Activated naive CD4-positive, alpha-beta T cell treated with anti-CD3 and anti-CD28 coated beads for 36 hours (primary cell): ENCODE measurements around the gene PIGT. TPM values are rescaled to one million over a fixed set of nuclear protein-coding genes. Genes with fewer than 3 reads are reported as not detected.

ENCODE experiments used
- CTCF ChIA-PET: fragments of 350-600 bp; sonication (Branson Sonifier 250); formaldehyde crosslinking; loops from one replicate; lab custom pipeline; 2021; ENCODE audit warnings: antibody characterized with exemption; lab: Charles Lee
- DNase-seq: peaks from one replicate; pipeline ENCODE4 v3.0.0-alpha.2; 2020
- H3K27ac Mint-ChIP-seq: one replicate; pipeline ENCODE4 v1.8.0; 2021; ENCODE audit warnings: mild to moderate bottlenecking, mixed read lengths
- H3K27me3 Mint-ChIP-seq: one replicate; pipeline ENCODE4 v1.8.0; 2021; ENCODE audit warnings: low read depth, mixed read lengths
- H3K36me3 Mint-ChIP-seq: one replicate; pipeline ENCODE4 v1.8.0; 2021; ENCODE audit warnings: low read depth, mixed read lengths
- H3K4me1 Mint-ChIP-seq: one replicate; pipeline ENCODE4 v1.8.0; 2021; ENCODE audit warnings: low read depth, mixed read lengths
- H3K4me3 Mint-ChIP-seq: one replicate; pipeline ENCODE4 v1.8.0; 2021; ENCODE audit warnings: mild to moderate bottlenecking, moderate library complexity, mixed read lengths
- H3K9me3 Mint-ChIP-seq: one replicate; pipeline ENCODE4 v1.8.0; 2021; ENCODE audit warnings: mixed read lengths
- intact Hi-C: fragments of 100-400 bp; cut with micrococcal nuclease; formaldehyde crosslinking; loops from one replicate; pipeline ENCODE4 v1.15.1; 2023
- total RNA-seq, 2 experiments: library from RNA; stranded (reverse); gene quantifications; one replicate each; pipeline ENCODE4 v1.2.3, GENCODE V29; 2021

Gene PIGT
- total RNA-seq, 2 experiments from 2014 or later: 37.7 to 43.8 TPM

- CTCF ChIA-PET: interaction anchor here (0.6 to 6.2 kb wide), 12 partner anchors 10 to 318 kb away, joined by 3 to 64 read pairs (median 4); partner anchors contain the start of gene SYS1
These were observed 37.1 kb downstream of the PIGT start for GRCh38 chr20:45452772-45453691.

GRCh38 chr20:45456632-45457031 is 40.7 kb downstream of the PIGT start:
- intact Hi-C loops: loop anchor here (1.0 kb wide), 1 partner anchor 315 kb away; no protein-coding TSS in a partner anchor
- peak; percentile 74 for DNase-seq
- CTCF ChIA-PET: interaction anchor here (0.8 to 5.1 kb wide), 4 partner anchors 9 to 314 kb away, joined by 3 to 31 read pairs (median 7); no protein-coding TSS in a partner anchor
- Mint-ChIP-seq H3K4me3 (no peak overlapping the region), H3K9me3 (no peaks in the 10 kb centered on the region), H3K27me3 (no peaks in the 10 kb centered on the region), H3K36me3 (no peaks in the 10 kb centered on the region), H3K27ac (no peak overlapping the region), H3K4me1 (no peaks in the 10 kb centered on the region)

More at GRCh38 chr20:45452772-45453691, 37.1 kb downstream of the PIGT start:
- intact Hi-C loops: no loop called here
- peaks cover 2% of the 10 kb centered on the region for H3K36me3 Mint-ChIP-seq
- no peak overlapping the region for H3K27ac Mint-ChIP-seq
- H3K27me3 Mint-ChIP-seq: no peaks in the 10 kb centered on the region
- DNase-seq: no peak
- no peaks in the 10 kb centered on the region for H3K4me1 Mint-ChIP-seq
- no peak overlapping the region for H3K4me3 Mint-ChIP-seq
- no peaks in the 10 kb centered on the region for H3K9me3 Mint-ChIP-seq

GRCh38 chr20:45459606-45460005 is 43.7 kb downstream of the PIGT start:
- Mint-ChIP-seq H3K27me3 (no peaks in the 10 kb centered on the region), H3K4me3 (no peak overlapping the region), H3K27ac (no peak overlapping the region), H3K4me1 (no peaks in the 10 kb centered on the region), H3K36me3 (no peaks in the 10 kb centered on the region), H3K9me3 (no peaks in the 10 kb centered on the region)
- intact Hi-C loops: no loop called here
- CTCF ChIA-PET: interaction anchor here (0.6 to 1.8 kb wide), 6 partner anchors 14 to 312 kb away, joined by 3 to 6 read pairs (median 4); partner anchors contain the start of gene SYS1
- no peak for DNase-seq

DNA sequence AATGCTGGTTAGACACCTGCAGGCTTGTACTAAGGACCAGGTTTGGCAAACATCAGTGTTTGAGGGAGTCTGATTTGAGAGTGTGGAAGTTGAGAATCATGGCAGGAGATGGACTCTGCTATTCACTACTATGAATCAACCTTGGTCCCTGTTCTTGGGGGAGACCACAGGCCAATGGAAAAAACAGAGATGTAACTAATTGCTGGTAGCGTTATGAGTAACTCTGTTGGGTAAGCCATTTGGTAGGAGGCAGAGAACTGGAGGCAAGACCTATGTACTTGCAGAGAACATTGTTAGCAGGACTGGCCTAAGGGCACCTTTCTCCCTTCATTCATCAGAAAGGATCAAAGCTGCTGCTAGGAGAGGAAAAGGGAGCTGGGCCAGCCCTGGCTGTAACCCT is 45.3 kb downstream of the PIGT start:
- H3K4me3 Mint-ChIP-seq: no peak overlapping the region
- H3K36me3 Mint-ChIP-seq: no peaks in the 10 kb centered on the region
- no peaks in the 10 kb centered on the region for H3K9me3 Mint-ChIP-seq
- H3K27me3 Mint-ChIP-seq: no peaks in the 10 kb centered on the region
- intact Hi-C loops: no loop called here
- no peak overlapping the region for H3K27ac Mint-ChIP-seq
- no peak for DNase-seq
- CTCF ChIA-PET: no interaction called here
- H3K4me1 Mint-ChIP-seq: no peaks in the 10 kb centered on the region

- H3K4me1 Mint-ChIP-seq: no peaks in the 10 kb centered on the region
- no peaks in the 10 kb centered on the region for H3K9me3 Mint-ChIP-seq
- CTCF ChIA-PET: interaction anchor here (1.2 to 1.8 kb wide), 2 partner anchors 9 to 13 kb away, joined by 3 to 7 read pairs; no protein-coding TSS in a partner anchor
- no peak overlapping the region for H3K27ac Mint-ChIP-seq
- no peaks in the 10 kb centered on the region for H3K27me3 Mint-ChIP-seq
- intact Hi-C loops: no loop called here
- DNase-seq: no peak
- no peak overlapping the region for H3K4me3 Mint-ChIP-seq
- no peaks in the 10 kb centered on the region for H3K36me3 Mint-ChIP-seq
These were observed 47.0 kb downstream of the PIGT start for GRCh38 chr20:45462711-45463509.

GRCh38 chr20:45463709-45464108 is 47.8 kb downstream of the PIGT start:
- Mint-ChIP-seq H3K4me1 (no peaks in the 10 kb centered on the region), H3K36me3 (no peaks in the 10 kb centered on the region), H3K4me3 (no peak overlapping the region), H3K27me3 (peaks cover 5% of the 10 kb centered on the region), H3K27ac (no peak overlapping the region), H3K9me3 (no peaks in the 10 kb centered on the region)
- no peak for DNase-seq
- CTCF ChIA-PET: interaction anchor here (1.2 to 1.8 kb wide), 4 partner anchors 13 to 145 kb away, joined by 4 to 8 read pairs (median 6); no protein-coding TSS in a partner anchor
- intact Hi-C loops: no loop called here

DNA sequence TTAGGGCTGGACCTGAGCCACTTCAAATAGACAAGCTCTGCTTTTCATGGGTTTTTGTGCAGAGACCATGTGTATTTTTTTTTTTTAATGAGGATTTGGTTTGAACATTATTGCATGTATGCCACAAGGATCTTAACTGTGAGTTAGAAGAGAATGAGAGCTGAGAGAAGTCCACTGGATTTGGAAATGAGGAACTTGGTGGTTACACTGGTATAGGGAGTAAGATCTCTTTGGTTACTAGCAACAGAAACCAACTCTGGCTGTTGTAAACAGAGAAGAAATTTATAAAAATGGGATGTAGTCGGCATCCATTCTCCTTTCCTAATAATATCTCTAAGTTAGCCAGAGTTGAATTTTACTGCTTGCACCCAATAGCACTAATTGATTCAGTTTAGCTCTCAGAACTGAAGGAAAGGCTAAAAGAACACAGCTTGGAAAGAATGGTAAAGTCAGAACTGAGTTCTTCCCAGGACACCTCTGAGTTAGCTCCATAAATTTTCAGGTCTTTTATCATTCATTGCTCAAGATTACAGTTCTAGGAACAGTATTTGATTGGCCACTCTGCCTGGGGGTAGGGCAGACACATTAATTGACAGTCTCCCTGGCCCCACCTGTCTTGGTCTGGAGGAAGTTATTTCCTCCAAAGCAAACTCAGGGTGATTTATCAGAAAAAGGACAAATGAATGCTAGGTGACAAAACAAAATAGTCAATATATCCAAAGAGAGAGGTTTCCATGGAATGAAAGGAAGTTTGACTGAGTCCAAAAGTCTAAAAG is 49.7 kb downstream of the PIGT start:
- Mint-ChIP-seq H3K36me3 (no peaks in the 10 kb centered on the region), H3K27ac (no peak overlapping the region), H3K27me3 (peaks cover 21% of the 10 kb centered on the region), H3K4me1 (peaks cover 8% of the 10 kb centered on the region), H3K9me3 (no peaks in the 10 kb centered on the region), H3K4me3 (no peak overlapping the region)
- intact Hi-C loops: no loop called here
- DNase-seq: no peak
- CTCF ChIA-PET: interaction anchor here (0.6 to 1.8 kb wide), 7 partner anchors 10 to 305 kb away, joined by 3 to 8 read pairs (median 4); no protein-coding TSS in a partner anchor

DNA sequence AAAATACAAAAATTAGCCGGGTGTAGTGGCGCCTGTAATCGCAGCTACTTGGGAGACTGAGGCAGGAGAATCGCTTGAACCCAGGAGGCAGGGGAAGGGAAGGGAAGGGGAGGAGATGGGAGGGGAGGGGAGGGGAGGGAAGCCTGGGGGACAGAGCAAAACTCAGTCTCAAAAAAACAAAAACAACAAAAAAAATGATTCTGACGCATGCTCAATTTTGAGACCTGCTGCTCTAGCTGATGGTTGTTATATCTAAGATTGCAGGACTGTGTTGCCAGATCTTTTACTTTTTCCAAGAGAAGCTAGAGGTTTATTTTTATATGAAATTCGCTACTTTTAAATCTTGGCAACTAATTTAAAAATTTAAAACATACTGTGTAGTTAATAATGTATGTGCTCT is 51.2 kb downstream of the PIGT start:
- no peak for DNase-seq
- Mint-ChIP-seq H3K4me1 (peaks cover 8% of the 10 kb centered on the region), H3K4me3 (no peak overlapping the region), H3K27ac (no peak overlapping the region), H3K36me3 (no peaks in the 10 kb centered on the region), H3K9me3 (no peaks in the 10 kb centered on the region), H3K27me3 (peaks cover 33% of the 10 kb centered on the region)
- CTCF ChIA-PET: interaction anchor here (1.0 to 1.7 kb wide), 3 partner anchors 17 to 96 kb away, joined by 4 to 5 read pairs (median 4); no protein-coding TSS in a partner anchor
- intact Hi-C loops: no loop called here

DNA sequence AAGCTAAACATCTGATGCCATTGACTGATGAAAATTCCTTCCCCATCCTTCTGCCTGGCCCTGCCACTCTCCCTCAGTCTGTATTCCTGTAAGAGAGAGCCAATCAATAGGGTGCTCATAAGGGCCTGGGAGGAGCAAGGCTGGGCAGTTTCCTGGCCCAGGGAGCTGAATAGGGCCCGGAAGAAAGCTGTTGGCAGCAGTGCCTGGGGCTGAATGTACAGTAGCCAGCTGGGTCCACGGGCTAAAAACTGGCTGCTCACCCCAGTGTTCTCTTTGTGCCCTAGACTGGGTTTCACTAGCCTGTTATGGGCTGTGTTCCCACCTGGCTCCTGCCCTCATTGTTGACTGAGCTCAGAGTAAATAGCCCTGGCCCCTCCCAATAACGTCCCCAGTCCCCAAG is 51.9 kb downstream of the PIGT start:
- no peaks in the 10 kb centered on the region for H3K9me3 Mint-ChIP-seq
- H3K36me3 Mint-ChIP-seq: no peaks in the 10 kb centered on the region
- no peak overlapping the region for H3K4me3 Mint-ChIP-seq

GRCh38 chr20:45469336-45470261 is 53.7 kb downstream of the PIGT start, which contains the start of gene WFDC2:
Gene WFDC2, plus strand, starts transcription at chr20:45469753. Its CDS starts 29 bp downstream, at chr20:45469782.
- CTCF ChIA-PET: interaction anchor here (0.6 to 1.3 kb wide), 3 partner anchors 14 to 301 kb away, joined by 3 to 6 read pairs (median 3); no protein-coding TSS in a partner anchor
- intact Hi-C loops: no loop called here
- peak within 1 kb of the TSS; percentile 57 for H3K4me3 Mint-ChIP-seq
- no peak within 1 kb of the TSS for H3K27ac Mint-ChIP-seq
- H3K9me3 Mint-ChIP-seq: no peaks in the 10 kb centered on the region
- no peaks in the 10 kb centered on the region for H3K36me3 Mint-ChIP-seq
- DNase-seq: peak; percentile 15
- peaks cover 49% of the 10 kb centered on the region for H3K27me3 Mint-ChIP-seq
- peaks cover 8% of the 10 kb centered on the region for H3K4me1 Mint-ChIP-seq

More for the DNA sequence above, 51.9 kb downstream of the PIGT start:
- CTCF ChIA-PET: interaction anchor here (1.0 to 1.7 kb wide), 4 partner anchors 12 to 97 kb away, joined by 3 to 5 read pairs (median 4); no protein-coding TSS in a partner anchor
- intact Hi-C loops: no loop called here
- no peak for DNase-seq
- Mint-ChIP-seq H3K4me1 (peaks cover 8% of the 10 kb centered on the region), H3K27ac (no peak overlapping the region), H3K27me3 (peaks cover 40% of the 10 kb centered on the region)
